D721Med (cell line): ENCODE measurements around the gene COMMD10.
"Not testable (repeated sequence)": the region's sequence is repeated elsewhere in the genome, so short reads cannot be mapped to it uniquely, and the experiment has no call there.

Experiments used
- DNase-seq: peaks from one replicate; pipeline ENCODE4 v3.0.0; 2011; ENCODE audit warnings: low spot score; ENCODE audit not compliant: insufficient read length
- FAIRE-seq: peaks from 2 replicates; lab custom pipeline; 2011; peaks lifted over from hg19 to GRCh38; lab: Jason Lieb, UNC
- TF ChIP-seq, protein P1 (sequence below): IDR thresholded peaks from 2 replicates; pipeline ENCODE4 v1.5.1; 2012; ENCODE audit warnings: mild to moderate bottlenecking, control low read depth; ENCODE audit not compliant: insufficient read depth; ENCODE audit errors: missing control alignments

The COMMD10 gene

DNA sequence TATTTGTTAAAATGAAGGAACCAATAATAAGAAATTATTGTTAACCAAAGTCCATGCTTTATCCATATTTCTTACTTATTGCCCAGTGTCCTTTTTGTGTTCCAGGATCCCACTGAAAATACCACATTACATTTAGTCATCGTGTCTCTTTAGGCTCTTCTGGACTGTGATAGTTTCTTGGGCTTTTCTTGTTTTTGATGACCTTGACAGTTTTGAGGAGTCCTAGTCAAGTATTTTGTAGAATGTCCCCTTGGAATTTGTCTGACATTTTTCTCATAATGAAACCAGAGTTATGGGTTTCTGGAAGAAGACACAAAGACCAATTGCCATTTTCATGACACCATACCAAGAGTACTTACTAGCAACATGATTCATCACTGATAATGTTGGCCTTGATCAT lies 13.6 kb upstream of the COMMD10 start:
- DNase-seq (no peak), FAIRE-seq (no peak)
- TF ChIP-seq, protein P1, sequence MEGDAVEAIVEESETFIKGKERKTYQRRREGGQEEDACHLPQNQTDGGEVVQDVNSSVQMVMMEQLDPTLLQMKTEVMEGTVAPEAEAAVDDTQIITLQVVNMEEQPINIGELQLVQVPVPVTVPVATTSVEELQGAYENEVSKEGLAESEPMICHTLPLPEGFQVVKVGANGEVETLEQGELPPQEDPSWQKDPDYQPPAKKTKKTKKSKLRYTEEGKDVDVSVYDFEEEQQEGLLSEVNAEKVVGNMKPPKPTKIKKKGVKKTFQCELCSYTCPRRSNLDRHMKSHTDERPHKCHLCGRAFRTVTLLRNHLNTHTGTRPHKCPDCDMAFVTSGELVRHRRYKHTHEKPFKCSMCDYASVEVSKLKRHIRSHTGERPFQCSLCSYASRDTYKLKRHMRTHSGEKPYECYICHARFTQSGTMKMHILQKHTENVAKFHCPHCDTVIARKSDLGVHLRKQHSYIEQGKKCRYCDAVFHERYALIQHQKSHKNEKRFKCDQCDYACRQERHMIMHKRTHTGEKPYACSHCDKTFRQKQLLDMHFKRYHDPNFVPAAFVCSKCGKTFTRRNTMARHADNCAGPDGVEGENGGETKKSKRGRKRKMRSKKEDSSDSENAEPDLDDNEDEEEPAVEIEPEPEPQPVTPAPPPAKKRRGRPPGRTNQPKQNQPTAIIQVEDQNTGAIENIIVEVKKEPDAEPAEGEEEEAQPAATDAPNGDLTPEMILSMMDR: no peak

- TF ChIP-seq, protein P1: no peak
- no peak for FAIRE-seq
- DNase-seq: no peak
Observed at GRCh38 chr5:116075191-116075831, 9.5 kb upstream of the COMMD10 start.

DNA sequence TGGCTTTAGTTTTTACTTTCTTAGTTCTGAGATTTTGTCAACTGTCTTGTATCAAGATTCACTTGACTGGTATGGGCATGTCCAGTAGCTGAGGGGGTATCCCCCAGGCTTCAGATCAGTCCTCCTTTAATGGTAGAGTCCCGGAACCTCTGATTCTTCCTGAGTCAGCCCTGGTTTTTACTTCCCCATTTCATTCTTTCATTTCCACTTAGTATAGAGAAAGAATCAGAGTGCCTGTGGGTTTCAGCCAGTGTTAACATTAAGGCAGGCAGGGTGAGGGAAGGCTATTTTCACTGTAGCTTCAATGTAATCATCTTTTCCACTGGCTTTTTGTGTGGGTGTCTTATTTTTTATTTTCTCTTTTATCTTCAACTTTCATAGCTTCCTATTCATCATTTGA lies 8.3 kb upstream of the COMMD10 start:
- TF ChIP-seq, protein P1: no peak
- DNase-seq: no peak
- FAIRE-seq: no peak

GRCh38 chr5:116078199-116078598 lies 6.6 kb upstream of the COMMD10 start:
- no peak for FAIRE-seq
- TF ChIP-seq, protein P1: no peak
- DNase-seq: no peak

GRCh38 chr5:116084287-116084691 lies 536 bp upstream of the COMMD10 start:
- FAIRE-seq (no peak), DNase-seq (no peak)
- TF ChIP-seq, protein P1: no peak

DNA sequence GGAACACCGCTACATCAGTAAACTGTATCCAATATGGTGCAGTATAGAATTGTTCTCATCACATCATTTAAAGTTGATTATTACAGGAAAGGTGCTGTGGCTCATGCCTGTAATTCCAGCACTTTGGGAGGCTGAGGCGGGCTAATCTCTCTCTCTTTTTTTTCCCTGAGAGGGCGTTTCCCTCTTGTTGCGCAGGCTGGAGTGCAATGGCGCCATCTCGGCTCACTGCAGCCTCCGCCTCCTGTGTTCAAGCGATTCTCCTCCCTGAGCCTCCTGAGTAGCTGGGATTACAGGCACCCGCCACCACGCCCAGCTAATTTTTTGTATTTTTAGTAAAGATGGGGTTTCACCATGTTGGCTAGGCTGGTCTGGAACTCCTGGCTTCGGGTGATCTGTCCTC lies 1.5 kb downstream of the COMMD10 start:
- DNase-seq, FAIRE-seq: not testable (repeated sequence)

GRCh38 chr5:116088062-116088461 lies 3.2 kb downstream of the COMMD10 start:
- no peak for DNase-seq
- no peak for FAIRE-seq
- TF ChIP-seq, protein P1: no peak

- TF ChIP-seq, protein P1: no peak
- DNase-seq: no peak
- FAIRE-seq: no peak
Observed at GRCh38 chr5:116090302-116090701, 5.5 kb downstream of the COMMD10 start.
